Brain microvascular endothelial cell (primary cell): ENCODE measurements around the gene TRIM34.

Experiments used
- DNase-seq: peaks from one replicate; pipeline ENCODE4 v3.0.0-alpha.2; 2020
- H3K27ac ChIP-seq: fragments of 250-450 bp; sonication (Bioruptor Pico); 2 replicates; pipeline ENCODE4 v1.5.1; 2020; ENCODE audit warnings: mild to moderate bottlenecking, moderate library complexity
- H3K27me3 ChIP-seq: fragments of 250-450 bp; sonication (Bioruptor Pico); replicated peaks from 2 replicates; pipeline ENCODE4 v1.5.1; 2020; ENCODE audit warnings: mild to moderate bottlenecking
- H3K36me3 ChIP-seq: fragments of 250-450 bp; sonication (Bioruptor Pico); replicated peaks from 2 replicates; pipeline ENCODE4 v1.5.1; 2020; ENCODE audit warnings: mild to moderate bottlenecking
- H3K4me3 ChIP-seq: 2 replicates; pipeline ENCODE4 v1.5.1; 2011; ENCODE audit warnings: low read depth, mild to moderate bottlenecking, control low read depth, low read length, moderate library complexity
- in situ Hi-C: cut with HindIII; loops from 2 replicates; pipeline ENCODE4 v1.10.0; 2017; ENCODE audit warnings: low sequenced_read_pairs, low pct_ligation_motif_present
- TF ChIP-seq, protein P1 (sequence below): IDR thresholded peaks from 2 replicates; pipeline ENCODE4 v1.5.1; 2011; ENCODE audit warnings: low read depth, mild to moderate bottlenecking, moderate library complexity, low read length, control low read depth, inconsistent platforms; ENCODE audit errors: missing control alignments

TRIM34 gene

DNA sequence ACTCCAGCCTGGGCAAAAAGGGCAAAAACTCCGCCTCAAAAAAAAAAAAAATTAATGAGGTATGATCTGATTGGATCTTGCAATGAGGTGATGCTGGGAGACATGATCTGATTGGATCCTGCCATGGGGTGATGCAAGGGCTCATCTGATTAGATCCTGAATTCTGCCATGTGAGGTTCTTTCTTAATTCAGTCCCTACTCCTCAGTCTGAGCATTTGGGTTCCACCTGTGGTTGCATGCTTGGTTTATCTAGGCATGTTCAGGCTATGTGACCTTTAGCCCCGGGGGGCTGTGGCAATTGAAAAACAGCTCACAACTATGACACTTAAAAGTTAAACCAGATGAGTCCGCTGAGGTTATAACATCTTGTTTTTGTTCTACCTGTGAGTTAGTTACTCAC, 33.2 kb upstream of the TRIM34 start:
- H3K36me3 ChIP-seq = no peaks in the 10 kb centered on the region
- TF ChIP-seq, protein P1, sequence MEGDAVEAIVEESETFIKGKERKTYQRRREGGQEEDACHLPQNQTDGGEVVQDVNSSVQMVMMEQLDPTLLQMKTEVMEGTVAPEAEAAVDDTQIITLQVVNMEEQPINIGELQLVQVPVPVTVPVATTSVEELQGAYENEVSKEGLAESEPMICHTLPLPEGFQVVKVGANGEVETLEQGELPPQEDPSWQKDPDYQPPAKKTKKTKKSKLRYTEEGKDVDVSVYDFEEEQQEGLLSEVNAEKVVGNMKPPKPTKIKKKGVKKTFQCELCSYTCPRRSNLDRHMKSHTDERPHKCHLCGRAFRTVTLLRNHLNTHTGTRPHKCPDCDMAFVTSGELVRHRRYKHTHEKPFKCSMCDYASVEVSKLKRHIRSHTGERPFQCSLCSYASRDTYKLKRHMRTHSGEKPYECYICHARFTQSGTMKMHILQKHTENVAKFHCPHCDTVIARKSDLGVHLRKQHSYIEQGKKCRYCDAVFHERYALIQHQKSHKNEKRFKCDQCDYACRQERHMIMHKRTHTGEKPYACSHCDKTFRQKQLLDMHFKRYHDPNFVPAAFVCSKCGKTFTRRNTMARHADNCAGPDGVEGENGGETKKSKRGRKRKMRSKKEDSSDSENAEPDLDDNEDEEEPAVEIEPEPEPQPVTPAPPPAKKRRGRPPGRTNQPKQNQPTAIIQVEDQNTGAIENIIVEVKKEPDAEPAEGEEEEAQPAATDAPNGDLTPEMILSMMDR = no peak
- in situ Hi-C loops = loop anchor here (25.0 kb wide), 1 partner anchor 96 kb away; the partner anchor contains the start of genes TRIM22 and TRIM5
- no peaks in the 10 kb centered on the region for H3K27me3 ChIP-seq
- H3K4me3 ChIP-seq = no peak overlapping the region
- no peak overlapping the region for H3K27ac ChIP-seq
- DNase-seq = no peak

DNA sequence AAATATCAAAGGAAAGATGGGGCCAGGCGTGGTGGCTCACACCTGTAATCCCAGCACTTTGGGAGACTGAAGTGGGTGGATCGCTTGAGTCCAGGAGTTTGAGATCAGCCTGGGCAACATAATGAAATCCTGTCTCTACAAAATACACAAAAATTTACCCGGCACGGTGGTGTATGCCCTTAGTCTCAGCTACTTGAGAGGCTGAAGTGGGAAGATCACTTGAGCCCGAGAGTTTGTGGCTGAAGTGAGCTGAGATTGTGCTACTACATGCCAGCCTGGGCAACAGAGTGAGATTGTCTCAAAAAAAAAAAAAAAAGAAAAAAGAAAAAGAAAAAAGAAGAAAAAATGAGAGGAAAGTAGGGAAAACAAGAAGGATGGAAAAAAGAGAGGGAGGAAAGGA, 32.2 kb upstream of the TRIM34 start:
- TF ChIP-seq, protein P1 = no peak
- in situ Hi-C loops = loop anchor here (25.0 kb wide), 1 partner anchor 95 kb away; the partner anchor contains the start of genes TRIM22 and TRIM5
- H3K27ac ChIP-seq = no peak overlapping the region
- H3K4me3 ChIP-seq = no peak overlapping the region
- H3K36me3 ChIP-seq = no peaks in the 10 kb centered on the region
- DNase-seq = no peak
- no peaks in the 10 kb centered on the region for H3K27me3 ChIP-seq

DNA sequence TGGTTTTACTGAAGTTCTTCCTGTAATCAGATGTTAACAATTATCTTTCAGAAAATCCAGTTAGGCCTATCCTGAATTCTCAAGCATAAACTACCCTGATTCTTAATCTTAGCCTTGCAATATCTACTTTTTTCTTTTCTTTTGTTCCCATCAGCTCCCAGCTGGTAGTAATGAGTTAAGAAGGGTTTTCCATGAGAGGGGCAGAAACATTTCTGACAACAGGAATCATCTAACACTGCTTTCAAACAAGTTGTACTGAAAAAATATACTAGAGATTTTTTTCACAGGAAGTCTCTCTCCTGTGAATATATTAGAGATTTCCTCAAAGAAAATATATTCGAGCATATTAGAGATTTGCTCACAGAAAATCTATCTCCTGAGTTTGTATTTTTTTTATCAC, 31.7 kb upstream of the TRIM34 start:
- H3K4me3 ChIP-seq = no peak overlapping the region
- TF ChIP-seq, protein P1 = no peak
- no peaks in the 10 kb centered on the region for H3K36me3 ChIP-seq
- no peak overlapping the region for H3K27ac ChIP-seq
- in situ Hi-C loops = loop anchor here (25.0 kb wide), 1 partner anchor 94 kb away; the partner anchor contains the start of genes TRIM22 and TRIM5
- no peak for DNase-seq
- H3K27me3 ChIP-seq = no peaks in the 10 kb centered on the region

DNA sequence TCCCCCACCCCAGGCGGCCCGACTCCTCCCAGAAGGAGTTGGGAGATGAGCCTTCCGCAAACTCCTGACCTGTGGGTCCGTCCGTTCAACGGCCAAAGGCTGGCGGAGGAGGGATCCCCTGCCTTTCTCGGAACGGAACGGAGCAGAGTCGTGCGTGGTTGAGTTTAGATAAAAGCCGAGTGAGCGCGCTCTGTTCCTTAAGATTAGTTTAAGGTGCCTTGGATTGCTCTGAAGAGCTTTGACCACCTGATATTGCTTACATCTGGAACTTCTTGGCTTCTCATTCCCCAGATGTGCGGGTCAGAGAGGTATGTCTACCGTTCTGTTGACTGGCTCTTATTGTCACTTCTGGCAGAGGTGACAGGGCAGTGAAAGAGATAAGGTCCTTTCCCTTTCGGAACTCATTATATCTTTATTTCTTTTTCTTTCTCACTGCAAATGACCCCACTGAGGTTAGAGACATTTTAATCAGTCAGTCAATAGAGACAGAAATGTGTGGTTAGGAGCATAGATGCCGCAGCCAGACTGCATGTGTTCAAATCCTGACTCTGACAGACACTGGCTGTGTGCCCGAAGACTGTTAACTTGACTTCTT, 28.1 kb upstream of the TRIM34 start, which contains the start of gene TRIM6:
Gene TRIM6, plus strand, starts transcription at position 31 of the 595 bp plus-strand sequence. Its CDS starts 261 bp downstream, at position 292.
- H3K36me3 ChIP-seq = no peaks in the 10 kb centered on the region
- DNase-seq = peak; percentile 22
- peak within 1 kb of the TSS; percentile 59 for H3K4me3 ChIP-seq
- TF ChIP-seq, protein P1 = no peak
- H3K27ac ChIP-seq = peak within 1 kb of the TSS; percentile 77
- no peaks in the 10 kb centered on the region for H3K27me3 ChIP-seq
- in situ Hi-C loops = loop anchor here (25.0 kb wide), 1 partner anchor 91 kb away; the partner anchor contains the start of genes TRIM22 and TRIM5

DNA sequence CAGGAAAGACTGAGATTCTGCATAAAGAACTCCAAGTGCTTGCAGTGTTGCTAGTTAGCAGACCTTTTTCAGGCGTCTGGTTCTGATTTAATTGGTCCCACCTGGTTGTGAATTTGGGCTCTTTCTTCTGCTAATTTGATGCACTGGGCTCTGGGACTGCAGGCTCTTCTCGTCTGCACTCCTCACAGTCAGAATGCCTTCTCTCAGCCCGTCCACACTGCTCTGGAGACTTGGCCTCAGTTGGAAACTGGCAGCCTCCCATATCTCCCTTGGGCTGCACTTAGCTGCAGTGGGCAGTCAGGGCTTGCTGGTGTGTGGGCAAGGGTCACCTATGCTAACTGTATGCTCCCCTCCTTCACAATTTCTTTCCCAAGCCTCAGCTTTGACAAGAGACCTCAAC, 26.8 kb upstream of the TRIM34 start:
- Histone ChIP-seq H3K27ac (no peak overlapping the region), H3K27me3 (no peaks in the 10 kb centered on the region), H3K36me3 (no peaks in the 10 kb centered on the region), H3K4me3 (no peak overlapping the region)
- DNase-seq = no peak
- TF ChIP-seq, protein P1 = no peak
- in situ Hi-C loops = loop anchor here (25.0 kb wide), 1 partner anchor 89 kb away; the partner anchor contains the start of genes TRIM22 and TRIM5
